Measurements from ENCODE around the gene EREG.

DNA sequence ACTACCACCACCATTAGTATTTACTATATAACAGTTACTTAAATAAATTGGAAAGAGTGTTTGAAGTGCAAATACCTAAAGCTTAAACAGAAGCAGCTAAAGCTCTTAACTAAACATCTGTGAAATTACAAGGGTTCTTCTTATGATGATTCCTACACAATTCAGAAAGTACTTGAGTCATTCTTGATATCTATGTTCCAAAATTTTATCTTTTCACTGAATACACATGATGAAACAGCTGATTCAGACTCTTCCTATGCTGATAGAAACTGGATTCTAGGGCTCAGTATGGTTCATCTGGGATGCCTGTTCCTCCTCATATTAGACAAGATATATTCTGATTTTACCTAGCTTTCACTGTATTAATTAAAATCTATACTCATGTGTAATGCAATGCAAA, 13.6 kb downstream of the EREG start:
- TF ChIP-seq POLR2A (IDR thresholded peaks at IDR 0.05) = no peak
- TF ChIP-seq, protein P1, sequence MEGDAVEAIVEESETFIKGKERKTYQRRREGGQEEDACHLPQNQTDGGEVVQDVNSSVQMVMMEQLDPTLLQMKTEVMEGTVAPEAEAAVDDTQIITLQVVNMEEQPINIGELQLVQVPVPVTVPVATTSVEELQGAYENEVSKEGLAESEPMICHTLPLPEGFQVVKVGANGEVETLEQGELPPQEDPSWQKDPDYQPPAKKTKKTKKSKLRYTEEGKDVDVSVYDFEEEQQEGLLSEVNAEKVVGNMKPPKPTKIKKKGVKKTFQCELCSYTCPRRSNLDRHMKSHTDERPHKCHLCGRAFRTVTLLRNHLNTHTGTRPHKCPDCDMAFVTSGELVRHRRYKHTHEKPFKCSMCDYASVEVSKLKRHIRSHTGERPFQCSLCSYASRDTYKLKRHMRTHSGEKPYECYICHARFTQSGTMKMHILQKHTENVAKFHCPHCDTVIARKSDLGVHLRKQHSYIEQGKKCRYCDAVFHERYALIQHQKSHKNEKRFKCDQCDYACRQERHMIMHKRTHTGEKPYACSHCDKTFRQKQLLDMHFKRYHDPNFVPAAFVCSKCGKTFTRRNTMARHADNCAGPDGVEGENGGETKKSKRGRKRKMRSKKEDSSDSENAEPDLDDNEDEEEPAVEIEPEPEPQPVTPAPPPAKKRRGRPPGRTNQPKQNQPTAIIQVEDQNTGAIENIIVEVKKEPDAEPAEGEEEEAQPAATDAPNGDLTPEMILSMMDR (IDR thresholded peaks at IDR 0.05) = no peak
